ENCODE measurements around the gene LDAF1. TPM values are rescaled to one million over a fixed set of nuclear protein-coding genes. Genes with fewer than 3 reads are reported as not detected.

Gene LDAF1
- total and polyA plus RNA-seq, 2 donors (not counting 1 experiment from before 2014, with no cell fraction given), result 11.3 to 21.1 TPM

DNA sequence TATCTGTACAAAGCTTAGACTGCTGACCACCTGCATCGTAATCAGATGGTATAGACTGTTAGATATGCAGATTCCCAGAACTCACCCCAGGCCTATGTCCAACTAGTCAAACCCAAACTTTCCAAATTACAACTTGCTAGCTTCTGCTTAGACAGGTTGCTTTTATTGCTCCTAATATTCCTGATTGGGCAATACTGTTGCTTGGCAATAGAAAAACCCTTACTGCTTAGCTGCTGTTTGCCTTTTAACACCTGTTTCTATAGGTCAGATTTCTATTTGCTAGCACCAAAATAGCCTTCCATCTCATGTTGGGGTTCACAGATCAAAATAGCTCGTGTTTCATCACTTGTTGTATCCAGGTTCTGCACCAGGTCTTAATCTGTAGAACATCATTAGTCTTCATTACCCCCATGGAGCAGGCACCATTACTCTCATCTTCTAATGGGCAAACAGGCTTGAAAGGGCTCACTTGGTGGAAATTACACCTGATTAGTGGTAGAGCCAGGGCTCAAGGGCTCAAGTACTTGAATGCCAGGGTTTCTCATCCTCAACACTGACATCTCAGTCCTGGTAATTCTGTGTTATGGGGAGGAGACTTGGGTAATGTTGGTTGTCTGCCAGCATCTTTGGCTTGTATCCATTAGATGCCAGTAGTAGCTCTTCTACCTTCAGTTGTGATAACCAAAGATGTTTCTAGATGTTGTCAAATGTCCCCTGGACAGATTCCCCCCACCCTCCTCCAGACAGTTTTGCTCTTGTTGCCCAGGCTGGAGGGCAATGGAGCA is 50.2 kb downstream of the LDAF1 start:
- ChIA-PET CTCF (interaction anchor here (2.4 kb wide), 1 partner anchor 19 kb away, joined by 8 read pairs; no protein-coding TSS in a partner anchor), POLR2A (no interaction called here)
- Histone ChIP-seq H3K9ac (ENCODE audit: low read length) (no peak overlapping the region), H3K9me3 (ENCODE audit: control extremely low read depth in 1 of 3, control insufficient read depth in 2 of 3, insufficient read depth in 1 of 3, low read length in 2 of 3) (no peaks in the 10 kb centered on the region), H2AFZ (ENCODE audit: insufficient read depth, low read depth, low read length, poor library complexity, severe bottlenecking) (no peak overlapping the region), H3K36me3 (replicated peaks in 1 of 2; ENCODE audit: control extremely low read depth in 1 of 2, control insufficient read depth in 1 of 2, extremely low read depth in 1 of 2, insufficient read depth in 2 of 2, low read length in 1 of 2) (no peaks in the 10 kb centered on the region), H3K79me2 (ENCODE audit: control insufficient read depth, insufficient read depth, low read length) (no peaks in the 10 kb centered on the region), H3K4me3 (ENCODE audit: control extremely low read depth in 1 of 5, extremely low read depth in 1 of 5, insufficient read depth in 1 of 5, low read depth in 2 of 5, low read length in 4 of 5) (no peak overlapping the region), H3K27ac (ENCODE audit: low read length in 2 of 2) (no peak overlapping the region), H3K4me1 (ENCODE audit: control insufficient read depth in 2 of 2, insufficient read depth in 2 of 2, low read length in 2 of 2) (no peaks in the 10 kb centered on the region), H4K20me1 (ENCODE audit: control insufficient read depth, insufficient read depth, low read length, poor library complexity, severe bottlenecking) (no peaks in the 10 kb centered on the region), H3K4me2 (replicated peaks; ENCODE audit: low read depth, low read length, poor library complexity, severe bottlenecking) (no peak overlapping the region), H3K27me3 (replicated peaks in 1 of 4; ENCODE audit: control extremely low read depth in 1 of 4, control insufficient read depth in 3 of 4, insufficient read depth in 4 of 4, low read length in 3 of 4) (peaks cover 0 to 11% (median 4%) of the 10 kb centered on the region in 4 experiments)
- TF ChIP-seq EZH2 (IDR thresholded peaks at IDR 0.05; ENCODE audit: borderline replicate concordance, insufficient read depth, low read depth, low read length, poor library complexity, severe bottlenecking), result no peak
- TF ChIP-seq, protein P1, sequence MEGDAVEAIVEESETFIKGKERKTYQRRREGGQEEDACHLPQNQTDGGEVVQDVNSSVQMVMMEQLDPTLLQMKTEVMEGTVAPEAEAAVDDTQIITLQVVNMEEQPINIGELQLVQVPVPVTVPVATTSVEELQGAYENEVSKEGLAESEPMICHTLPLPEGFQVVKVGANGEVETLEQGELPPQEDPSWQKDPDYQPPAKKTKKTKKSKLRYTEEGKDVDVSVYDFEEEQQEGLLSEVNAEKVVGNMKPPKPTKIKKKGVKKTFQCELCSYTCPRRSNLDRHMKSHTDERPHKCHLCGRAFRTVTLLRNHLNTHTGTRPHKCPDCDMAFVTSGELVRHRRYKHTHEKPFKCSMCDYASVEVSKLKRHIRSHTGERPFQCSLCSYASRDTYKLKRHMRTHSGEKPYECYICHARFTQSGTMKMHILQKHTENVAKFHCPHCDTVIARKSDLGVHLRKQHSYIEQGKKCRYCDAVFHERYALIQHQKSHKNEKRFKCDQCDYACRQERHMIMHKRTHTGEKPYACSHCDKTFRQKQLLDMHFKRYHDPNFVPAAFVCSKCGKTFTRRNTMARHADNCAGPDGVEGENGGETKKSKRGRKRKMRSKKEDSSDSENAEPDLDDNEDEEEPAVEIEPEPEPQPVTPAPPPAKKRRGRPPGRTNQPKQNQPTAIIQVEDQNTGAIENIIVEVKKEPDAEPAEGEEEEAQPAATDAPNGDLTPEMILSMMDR (IDR thresholded peaks at IDR 0.05), result no peak
- WGBS (ENCODE audit: insufficient coverage), result 30% methylated on average over 1 of the region's 2 CpGs
- no peaks in the 10 kb centered on the region for H3K9me3 Mint-ChIP-seq (ENCODE audit: insufficient read depth)
- H3K27ac Mint-ChIP-seq, result no peak overlapping the region
- ATAC-seq (ENCODE audit: low read depth) (no peak), DNase-seq (no peak)
- H3K27me3 Mint-ChIP-seq, result peaks cover 32% of the 10 kb centered on the region
- intact Hi-C loops (cut with micrococcal nuclease), result no loop called here
- H3K4me3 Mint-ChIP-seq, result no peak overlapping the region
- H3K4me1 Mint-ChIP-seq, result no peaks in the 10 kb centered on the region

- DNase-seq (no peak), ATAC-seq (ENCODE audit: low read depth) (no peak)
- POLR2A ChIA-PET, result no interaction called here
- Mint-ChIP-seq H3K4me1 (no peaks in the 10 kb centered on the region), H3K27ac (no peak within 1 kb of the TSS), H3K9me3 (ENCODE audit: insufficient read depth) (no peaks in the 10 kb centered on the region), H3K27me3 (peaks cover 42% of the 10 kb centered on the region), H3K4me3 (no peak within 1 kb of the TSS)
- no CpG with 5 or more reads among the region's 5 CpGs for WGBS (ENCODE audit: insufficient coverage)
- Histone ChIP-seq H3K4me3 (ENCODE audit: control extremely low read depth in 1 of 5, extremely low read depth in 1 of 5, insufficient read depth in 1 of 5, low read depth in 2 of 5, low read length in 4 of 5) (no peak within 1 kb of the TSS), H3K4me1 (ENCODE audit: control insufficient read depth in 2 of 2, insufficient read depth in 2 of 2, low read length in 2 of 2) (no peaks in the 10 kb centered on the region), H3K79me2 (ENCODE audit: control insufficient read depth, insufficient read depth, low read length) (no peaks in the 10 kb centered on the region), H3K9ac (ENCODE audit: low read length) (no peak within 1 kb of the TSS), H2AFZ (ENCODE audit: insufficient read depth, low read depth, low read length, poor library complexity, severe bottlenecking) (no peak within 1 kb of the TSS), H3K27ac (ENCODE audit: low read length in 2 of 2) (no peak within 1 kb of the TSS), H4K20me1 (ENCODE audit: control insufficient read depth, insufficient read depth, low read length, poor library complexity, severe bottlenecking) (no peaks in the 10 kb centered on the region), H3K36me3 (replicated peaks in 1 of 2; ENCODE audit: control extremely low read depth in 1 of 2, control insufficient read depth in 1 of 2, extremely low read depth in 1 of 2, insufficient read depth in 2 of 2, low read length in 1 of 2) (no peaks in the 10 kb centered on the region), H3K27me3 (replicated peaks in 1 of 4; ENCODE audit: control extremely low read depth in 1 of 4, control insufficient read depth in 3 of 4, insufficient read depth in 4 of 4, low read length in 3 of 4) (peaks cover 0 to 11% (median 4%) of the 10 kb centered on the region in 4 experiments), H3K9me3 (ENCODE audit: control extremely low read depth in 1 of 3, control insufficient read depth in 2 of 3, insufficient read depth in 1 of 3, low read length in 2 of 3) (no peaks in the 10 kb centered on the region), H3K4me2 (replicated peaks; ENCODE audit: low read depth, low read length, poor library complexity, severe bottlenecking) (no peak within 1 kb of the TSS)
- intact Hi-C loops (cut with micrococcal nuclease), result no loop called here
- TF ChIP-seq EZH2 (IDR thresholded peaks at IDR 0.05; ENCODE audit: borderline replicate concordance, insufficient read depth, low read depth, low read length, poor library complexity, severe bottlenecking), result no peak
- TF ChIP-seq, protein P1 (IDR thresholded peaks at IDR 0.05), result no peak
- CTCF ChIA-PET, result interaction anchor here (0.7 to 2.4 kb wide), 4 partner anchors 22 to 1470 kb away, joined by 3 to 8 read pairs (median 3); no protein-coding TSS in a partner anchor
Measured at GRCh38 chr16:21211486-21211885, 53.0 kb downstream of the LDAF1 start, which contains the start of gene ZP2. Gene ZP2 (minus strand): TSS chr16:21211574. CDS start chr16:21211547, 27 bp downstream.
